Fibroblast of mammary gland (primary cell): Measurements from ENCODE around the gene ZNF582.

Experiments
- DNase-seq: peaks from one replicate; pipeline ENCODE4 v3.0.0-alpha.2; 2010; ENCODE audit warnings: low read depth
- H3K4me3 ChIP-seq: 2 replicates; pipeline ENCODE4 v1.5.1; 2011; ENCODE audit warnings: low read depth, mild to moderate bottlenecking, low read length, moderate library complexity; ENCODE audit not compliant: control insufficient read depth
- CTCF ChIP-seq: conservative IDR thresholded peaks from 2 replicates; pipeline ENCODE4 v1.5.1; 2011; ENCODE audit warnings: low read depth, low read length, inconsistent platforms; ENCODE audit not compliant: control insufficient read depth, insufficient read depth

ZNF582 gene

GRCh38 chr19:56372281-56372680 lies 21.1 kb downstream of the ZNF582 start:
- TF ChIP-seq CTCF = no peak
- peak; percentile 35 for DNase-seq
- H3K4me3 ChIP-seq = no peak overlapping the region

DNA sequence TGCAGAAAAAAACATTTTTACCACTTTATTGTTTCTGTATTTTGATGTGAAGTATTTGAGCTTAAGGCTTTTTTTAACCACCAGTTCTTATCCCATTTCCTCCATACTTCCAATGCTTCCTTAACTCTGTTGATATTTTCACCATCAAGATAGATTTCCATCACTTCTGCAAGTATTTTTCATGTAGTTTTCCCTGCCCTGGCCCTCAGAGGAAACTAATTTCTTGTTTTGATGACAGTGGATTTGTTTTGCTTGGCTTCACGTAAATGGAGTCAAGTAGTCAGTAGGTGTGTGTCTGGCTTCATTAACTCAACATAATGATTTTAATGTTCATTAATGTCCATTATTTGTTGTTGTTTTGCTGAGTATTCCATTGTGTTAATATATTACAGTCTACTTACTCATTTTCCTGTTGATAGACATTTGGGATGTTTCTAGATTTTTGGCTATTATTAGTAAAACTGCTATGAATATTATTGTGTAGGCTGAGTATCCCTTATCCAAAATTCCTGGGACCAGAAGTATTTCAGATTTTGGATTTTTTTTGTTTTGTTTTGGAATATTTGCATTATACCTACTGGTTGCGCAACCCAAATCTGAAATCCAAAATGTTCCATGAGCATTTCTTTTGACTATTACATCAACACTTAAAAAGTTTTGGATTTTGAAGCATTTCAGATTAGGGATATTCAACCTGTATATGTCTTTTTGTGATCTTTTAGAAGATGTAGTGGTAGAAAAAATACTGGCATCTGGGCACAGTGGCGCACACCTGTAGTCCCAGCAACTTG lies 23.3 kb downstream of the ZNF582 start:
- TF ChIP-seq CTCF = no peak
- no peak overlapping the region for H3K4me3 ChIP-seq
- no peak for DNase-seq

DNA sequence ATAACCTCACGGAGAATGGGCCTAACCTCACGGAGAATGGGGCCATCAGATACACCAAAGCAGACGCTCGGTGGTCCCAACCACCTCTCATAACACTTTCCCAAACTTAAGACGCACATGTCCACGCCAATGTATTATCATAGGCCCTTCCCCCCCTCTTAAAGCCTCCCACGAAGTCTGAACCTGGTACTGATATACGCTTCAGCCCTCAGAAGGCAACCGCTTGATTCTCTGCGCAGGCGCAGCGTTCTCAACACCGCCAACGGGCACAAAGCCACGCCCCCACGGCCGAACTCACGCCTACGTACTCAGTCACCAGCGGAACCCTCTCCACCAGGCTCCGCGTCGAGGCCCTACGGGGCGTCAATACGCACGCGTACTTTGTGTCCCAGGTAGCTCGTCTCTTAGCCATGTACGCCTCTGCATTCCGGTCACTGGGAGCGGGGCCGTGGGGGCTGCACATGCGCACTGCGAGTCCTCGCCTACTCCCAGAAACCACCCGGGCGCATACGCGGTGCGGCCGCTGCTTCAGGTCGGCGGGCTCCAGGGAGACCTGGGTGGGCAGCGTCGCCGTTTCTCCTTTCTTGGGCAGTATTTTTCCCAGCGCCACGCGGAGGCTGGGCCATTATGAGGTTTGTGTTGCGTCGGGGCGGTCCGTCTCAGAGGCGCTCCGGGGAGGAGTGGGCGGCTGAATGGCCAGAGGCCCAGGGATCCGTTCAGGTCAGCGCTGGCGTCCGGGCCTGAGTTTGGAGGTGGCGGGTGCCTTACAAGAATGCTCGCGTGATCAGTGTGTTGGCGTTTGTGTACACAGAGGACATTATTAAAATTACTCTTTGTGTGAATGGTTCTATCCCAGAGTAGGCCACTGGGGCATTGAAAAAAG lies 25.3 kb downstream of the ZNF582 start:
- DNase-seq = peak; percentile 95
- no peak for TF ChIP-seq CTCF

DNA sequence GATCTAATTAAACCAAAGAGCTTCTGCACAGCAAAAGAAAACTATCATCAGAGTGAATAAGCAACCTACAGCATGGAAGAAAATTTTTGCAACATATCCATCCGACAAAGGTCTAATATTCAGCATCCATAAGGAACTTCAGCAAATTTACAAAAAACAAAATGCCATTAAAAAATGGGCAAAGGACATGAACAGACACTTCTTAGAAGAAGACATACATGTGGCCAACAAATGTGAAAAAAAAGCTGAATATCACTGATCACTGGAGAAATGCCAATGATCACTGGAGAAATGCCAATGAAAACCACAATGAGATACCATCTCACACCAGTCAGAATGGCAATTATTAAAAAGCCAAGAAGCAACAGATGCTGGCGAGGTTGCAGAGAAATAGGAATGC lies 32.5 kb downstream of the ZNF582 start:
- DNase-seq = no peak
- H3K4me3 ChIP-seq = no peak overlapping the region
- no peak for TF ChIP-seq CTCF

More for the DNA sequence above, 25.3 kb downstream of the ZNF582 start:
- peak overlapping the region; percentile 76 for H3K4me3 ChIP-seq

DNA sequence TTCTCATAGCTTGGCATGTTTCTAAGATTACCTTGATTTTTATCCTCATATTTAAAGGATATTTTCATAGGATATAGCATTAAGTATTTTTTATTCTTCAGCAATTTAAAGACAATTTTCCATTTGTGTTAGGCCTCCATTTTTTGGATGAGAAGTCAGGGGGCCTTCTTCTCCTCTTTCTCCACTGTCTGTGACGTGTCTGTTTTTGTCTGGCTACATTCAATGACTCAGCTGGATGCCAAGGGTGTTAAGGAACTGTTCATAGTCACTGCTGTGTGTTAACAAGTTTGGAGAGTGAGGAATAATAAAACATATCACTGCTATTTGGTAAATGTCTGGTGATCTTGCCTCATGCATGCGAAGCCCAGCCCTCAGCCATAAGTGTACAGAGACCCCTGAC lies 36.4 kb downstream of the ZNF582 start:
- TF ChIP-seq CTCF = no peak
- DNase-seq = no peak
- H3K4me3 ChIP-seq = no peak overlapping the region

GRCh38 chr19:56355517-56355916 lies 37.8 kb downstream of the ZNF582 start:
- DNase-seq = no peak
- H3K4me3 ChIP-seq = no peak overlapping the region
- TF ChIP-seq CTCF = no peak
